RWPE2 (cell line): ENCODE results near the gene SYT4.

Experiments
- ATAC-seq: fragments of 200-7000 bp; cut with Tn5 transposase; 3 replicates; pipeline ENCODE4 v1.9.1; 2021; ENCODE audit warnings: low read depth
- DNase-seq: peaks from one replicate; pipeline ENCODE4 v3.0.0-alpha.2; 2020; ENCODE audit warnings: low spot score
- H3K27ac ChIP-seq: fragments of 450-650 bp; 2 replicates; pipeline ENCODE4 v1.5.1; 2017; ENCODE audit warnings: mild to moderate bottlenecking; ENCODE audit not compliant: poor library complexity, severe bottlenecking
- H3K27me3 ChIP-seq: fragments of 250-450 bp; sonication (Bioruptor Pico); 2 replicates; pipeline ENCODE4 v1.5.1; 2021; ENCODE audit warnings: mild to moderate bottlenecking, moderate library complexity; ENCODE audit not compliant: insufficient read depth, poor library complexity, severe bottlenecking
- H3K36me3 ChIP-seq: fragments of 250-450 bp; sonication (Bioruptor Pico); 2 replicates; pipeline ENCODE4 v1.5.1; 2020; ENCODE audit warnings: low read depth, mild to moderate bottlenecking, moderate library complexity
- H3K4me1 ChIP-seq: fragments of 250-450 bp; sonication (Bioruptor Pico); 2 replicates; pipeline ENCODE4 v1.5.1; 2021; ENCODE audit warnings: mild to moderate bottlenecking, moderate library complexity; ENCODE audit not compliant: insufficient read depth, poor library complexity, severe bottlenecking
- H3K4me3 ChIP-seq: fragments of 250-450 bp; sonication (Bioruptor Pico); 2 replicates; pipeline ENCODE4 v1.5.1; 2021; ENCODE audit warnings: mild to moderate bottlenecking, moderate library complexity; ENCODE audit not compliant: severe bottlenecking
- H3K9me3 ChIP-seq: fragments of 250-450 bp; sonication (Bioruptor Pico); 2 replicates; pipeline ENCODE4 v1.5.1; 2021; ENCODE audit warnings: mild to moderate bottlenecking, moderate library complexity; ENCODE audit not compliant: severe bottlenecking
- CTCF ChIP-seq: fragments of 450-650 bp; IDR thresholded peaks from one replicate; pipeline ENCODE4 v1.5.1; 2017; ENCODE audit warnings: mild to moderate bottlenecking, moderate library complexity; ENCODE audit not compliant: poor library complexity, severe bottlenecking

Gene SYT4

DNA sequence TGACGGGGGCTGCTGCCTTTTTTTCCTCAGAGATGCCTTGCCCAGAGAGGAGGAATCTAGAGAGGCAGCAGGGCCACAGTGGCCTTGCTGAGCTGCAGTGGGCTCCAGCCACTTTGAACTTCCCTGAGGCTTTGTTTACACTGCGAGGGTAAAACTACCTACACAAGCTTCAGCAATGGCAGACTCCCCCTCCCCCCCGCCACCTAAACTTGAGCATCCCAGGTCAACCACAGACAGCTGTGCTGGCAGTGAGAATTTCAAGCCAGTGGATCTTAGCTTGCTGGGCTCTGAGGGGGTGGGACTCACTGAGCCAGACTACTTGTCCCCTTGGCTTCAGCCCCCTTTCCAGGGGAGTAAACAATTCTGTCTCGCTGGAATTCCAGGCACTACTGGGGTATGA, 11.8 kb downstream of the SYT4 start:
- Histone ChIP-seq H3K4me1 (no peaks in the 10 kb centered on the region), H3K27me3 (peaks cover 3% of the 10 kb centered on the region), H3K36me3 (no peaks in the 10 kb centered on the region), H3K27ac (no peak overlapping the region), H3K4me3 (no peak overlapping the region), H3K9me3 (no peaks in the 10 kb centered on the region)
- TF ChIP-seq CTCF = no peak
- ATAC-seq (no peak), DNase-seq (no peak)

- no peaks in the 10 kb centered on the region for H3K36me3 ChIP-seq
- no peak for DNase-seq
- no peak overlapping the region for H3K27ac ChIP-seq
- H3K4me1 ChIP-seq = no peaks in the 10 kb centered on the region
- H3K9me3 ChIP-seq = no peaks in the 10 kb centered on the region
- no peak for TF ChIP-seq CTCF
- no peak for ATAC-seq
- H3K27me3 ChIP-seq = no peaks in the 10 kb centered on the region
- no peak overlapping the region for H3K4me3 ChIP-seq
Observed at GRCh38 chr18:43248610-43249249, 28.6 kb downstream of the SYT4 start.

GRCh38 chr18:43247944-43248343, 29.3 kb downstream of the SYT4 start:
- DNase-seq (no peak), ATAC-seq (no peak)
- TF ChIP-seq CTCF = no peak
- Histone ChIP-seq H3K27me3 (peaks cover 4% of the 10 kb centered on the region), H3K4me1 (no peaks in the 10 kb centered on the region), H3K27ac (no peak overlapping the region), H3K4me3 (no peak overlapping the region), H3K36me3 (no peaks in the 10 kb centered on the region), H3K9me3 (no peaks in the 10 kb centered on the region)

DNA sequence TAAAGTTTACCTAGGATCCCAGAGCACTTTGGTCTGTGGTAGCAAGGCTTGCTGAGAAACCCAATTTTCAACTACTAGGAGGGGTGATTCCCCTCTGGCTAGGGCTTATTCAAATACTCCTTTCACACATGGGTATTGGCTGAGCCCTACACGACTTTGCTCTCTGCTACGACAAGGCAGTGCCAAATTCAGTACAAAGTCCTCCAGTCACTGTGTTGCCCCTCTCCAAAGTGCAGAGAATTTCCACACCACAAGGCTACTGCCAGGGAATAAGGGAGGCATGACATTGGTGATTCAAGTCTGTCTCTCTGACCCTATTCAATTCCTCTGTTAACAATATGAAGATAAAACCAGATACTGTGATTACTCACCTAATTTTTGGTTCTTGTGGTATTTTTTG, 38.9 kb downstream of the SYT4 start:
- Histone ChIP-seq H3K4me3 (no peak overlapping the region), H3K27ac (no peak overlapping the region), H3K36me3 (no peaks in the 10 kb centered on the region), H3K27me3 (peaks cover 2% of the 10 kb centered on the region), H3K4me1 (no peaks in the 10 kb centered on the region), H3K9me3 (no peaks in the 10 kb centered on the region)
- ATAC-seq = no peak
- no peak for TF ChIP-seq CTCF
- no peak for DNase-seq

DNA sequence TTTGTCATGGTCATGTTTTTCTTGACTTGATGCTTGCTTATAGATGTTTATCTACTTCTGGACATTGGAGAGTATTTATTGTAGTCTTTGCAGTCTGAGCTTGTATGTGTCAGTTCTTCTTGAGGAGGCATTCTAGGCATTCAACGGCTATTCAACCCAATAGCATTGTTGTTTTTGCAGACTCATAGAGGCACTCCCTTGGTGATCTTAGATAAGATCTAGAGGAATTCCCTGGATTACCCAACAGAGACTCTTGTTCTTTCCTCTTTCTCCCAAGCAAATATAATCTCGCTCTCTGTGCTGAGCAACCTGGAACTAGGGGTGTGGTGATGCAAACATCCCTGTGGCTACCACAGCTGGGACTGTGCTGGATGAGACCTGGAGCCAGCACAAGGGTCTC, 40.4 kb downstream of the SYT4 start:
- Histone ChIP-seq H3K36me3 (no peaks in the 10 kb centered on the region), H3K4me3 (no peak overlapping the region), H3K4me1 (no peaks in the 10 kb centered on the region), H3K9me3 (no peaks in the 10 kb centered on the region), H3K27ac (no peak overlapping the region), H3K27me3 (no peaks in the 10 kb centered on the region)
- no peak for DNase-seq
- no peak for ATAC-seq
- no peak for TF ChIP-seq CTCF
